NCI-H1417 (cell line): Measurements from ENCODE around the gene AKT3.
"Not testable (repeated sequence)": the region's sequence is repeated elsewhere in the genome, so short reads cannot be mapped to it uniquely, and the experiment has no call there.

Experiments
- DNase-seq, 3 experiments: peaks; one replicate each; lab custom pipeline; 2025; lab: John Stamatoyannopoulos, UW

Gene AKT3

GRCh38 chr1:243841507-243841906 lies 8.5 kb downstream of the AKT3 start:
- DNase-seq, result no peak

DNA sequence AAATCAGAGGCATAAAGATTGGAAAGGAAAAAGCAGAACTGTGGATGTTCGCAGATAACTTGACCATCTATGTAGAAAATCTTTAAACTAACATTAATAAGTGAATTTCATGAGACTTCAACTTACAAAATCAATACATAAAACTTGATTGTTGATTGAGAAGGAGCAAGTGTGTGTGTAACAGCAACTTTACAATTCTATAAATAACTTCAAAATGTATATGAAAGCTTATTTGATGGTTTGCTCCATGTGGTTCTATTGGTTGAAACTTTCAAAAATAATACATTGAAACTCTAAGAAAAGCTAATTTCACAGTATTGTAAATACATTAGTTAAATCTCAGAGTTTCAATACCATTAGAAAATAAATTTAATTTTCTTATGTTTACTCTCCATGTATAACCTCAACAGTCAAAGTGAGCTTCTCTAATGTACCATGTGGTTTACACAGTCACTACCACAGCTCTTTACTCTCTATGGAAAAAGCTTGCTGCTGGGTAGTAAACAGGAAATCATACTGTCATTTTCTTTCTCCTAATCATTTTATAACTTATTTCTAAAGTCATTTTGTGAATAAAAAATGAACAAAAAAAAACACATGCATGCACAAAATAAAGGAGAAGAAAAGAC lies 12.0 kb downstream of the AKT3 start:
- no peak for DNase-seq

GRCh38 chr1:243834130-243834529 lies 15.9 kb downstream of the AKT3 start:
- DNase-seq, result no peak

- DNase-seq, result no peak
These were observed 18.6 kb downstream of the AKT3 start for GRCh38 chr1:243831463-243831862.

DNA sequence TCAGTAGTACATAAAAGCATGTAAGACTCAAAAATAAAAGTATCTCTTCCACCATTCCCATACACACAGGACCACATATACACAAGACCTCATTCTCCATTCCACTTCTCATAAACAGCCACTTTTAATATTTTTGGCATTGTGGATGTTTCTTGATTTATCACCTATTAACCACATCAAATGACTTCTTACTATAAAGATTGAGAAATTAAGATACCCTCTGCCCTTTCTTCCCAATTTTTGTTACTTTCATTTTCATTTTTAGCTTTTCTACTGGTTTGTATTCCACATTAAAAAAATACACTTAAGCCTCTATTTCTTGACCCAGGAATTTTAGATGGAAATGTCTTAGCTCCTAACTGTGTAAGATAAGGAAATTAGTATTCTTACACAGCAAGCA lies 22.8 kb downstream of the AKT3 start:
- DNase-seq, result no peak

GRCh38 chr1:243824907-243825306 lies 25.1 kb downstream of the AKT3 start:
- DNase-seq, result not testable (repeated sequence)

- DNase-seq, result no peak
These were observed 28.8 kb downstream of the AKT3 start for GRCh38 chr1:243821177-243821680.

DNA sequence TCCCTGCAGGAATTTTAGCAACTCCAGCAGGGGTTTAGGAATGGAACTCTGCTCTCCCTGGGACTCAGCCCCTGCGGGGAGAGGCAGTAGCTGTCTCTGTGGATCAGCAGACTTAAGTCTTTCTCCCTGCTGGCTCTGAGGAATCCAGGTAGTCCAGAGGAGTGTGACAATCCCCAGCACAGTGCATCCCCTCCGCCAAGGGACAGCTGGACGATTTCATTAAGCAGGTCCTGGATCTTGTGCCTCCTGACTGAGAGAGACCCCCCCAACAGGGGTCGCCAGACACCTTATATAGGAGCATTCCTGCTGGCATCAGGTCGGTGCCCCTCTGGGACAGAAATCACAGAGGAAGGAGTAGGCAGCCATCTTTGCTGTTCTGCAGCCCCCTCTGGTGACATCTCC lies 30.6 kb downstream of the AKT3 start:
- DNase-seq, result no peak

DNA sequence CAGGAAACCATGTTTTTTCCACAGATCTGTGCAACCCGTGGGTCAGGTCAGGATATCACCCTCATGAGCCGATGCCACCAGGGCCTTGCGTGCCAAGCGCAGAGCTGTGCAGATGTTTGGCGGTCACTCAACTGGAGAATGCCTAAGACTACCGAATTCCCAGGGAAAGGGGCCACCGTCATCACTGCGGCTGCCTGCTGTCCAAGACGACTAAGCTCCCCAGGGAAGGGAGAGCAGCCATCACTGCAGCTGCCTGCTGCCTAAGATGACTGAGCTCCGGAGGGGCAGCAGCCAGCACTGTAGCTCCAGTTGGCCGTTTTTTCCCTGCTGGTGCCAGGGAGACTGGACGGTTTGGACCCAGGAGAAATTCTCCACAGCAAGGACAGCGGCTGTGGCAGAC lies 31.1 kb downstream of the AKT3 start:
- no peak for DNase-seq

- no peak for DNase-seq
These were observed 35.3 kb downstream of the AKT3 start for GRCh38 chr1:243814718-243815117.

DNA sequence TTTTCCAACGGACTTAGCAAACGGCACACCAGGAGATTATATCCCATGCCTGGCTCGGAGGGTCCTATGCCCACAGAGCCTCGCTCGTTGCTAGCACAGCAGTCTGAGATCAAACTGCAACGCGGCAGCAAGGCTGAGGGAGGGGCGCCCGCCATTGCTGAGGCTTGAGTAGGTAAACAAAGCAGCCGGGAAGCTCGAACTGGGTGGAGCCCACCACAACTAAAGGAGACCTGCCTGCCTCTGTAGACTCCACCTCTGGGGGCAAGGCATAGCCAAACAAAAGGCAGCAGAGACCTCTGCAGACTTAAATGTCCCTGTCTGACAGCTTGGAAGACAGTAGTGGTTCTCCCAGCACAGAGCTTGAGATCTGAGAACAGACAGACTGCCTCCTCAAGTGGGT lies 42.7 kb downstream of the AKT3 start:
- not testable (repeated sequence) for DNase-seq

DNA sequence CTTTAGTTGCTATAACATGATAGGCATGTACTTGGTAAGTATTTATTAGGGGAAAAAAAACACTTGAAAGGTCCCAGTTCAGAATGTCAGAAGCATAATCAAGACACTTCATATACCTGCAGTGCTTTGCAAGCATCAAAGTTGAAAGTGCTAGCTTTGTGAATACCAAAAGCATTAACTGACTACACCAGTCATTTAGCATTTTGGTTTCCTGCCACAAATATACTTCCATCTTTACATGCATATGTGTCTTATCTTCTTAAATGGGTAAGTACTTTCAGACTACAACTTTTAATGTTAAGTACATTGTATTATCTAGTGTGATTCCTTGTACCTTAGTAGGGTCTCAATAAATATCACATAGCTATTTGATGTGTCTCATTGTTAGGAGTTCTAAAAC lies 43.7 kb downstream of the AKT3 start:
- DNase-seq, result no peak

GRCh38 chr1:243802736-243803135 lies 47.3 kb downstream of the AKT3 start:
- DNase-seq, result no peak

DNA sequence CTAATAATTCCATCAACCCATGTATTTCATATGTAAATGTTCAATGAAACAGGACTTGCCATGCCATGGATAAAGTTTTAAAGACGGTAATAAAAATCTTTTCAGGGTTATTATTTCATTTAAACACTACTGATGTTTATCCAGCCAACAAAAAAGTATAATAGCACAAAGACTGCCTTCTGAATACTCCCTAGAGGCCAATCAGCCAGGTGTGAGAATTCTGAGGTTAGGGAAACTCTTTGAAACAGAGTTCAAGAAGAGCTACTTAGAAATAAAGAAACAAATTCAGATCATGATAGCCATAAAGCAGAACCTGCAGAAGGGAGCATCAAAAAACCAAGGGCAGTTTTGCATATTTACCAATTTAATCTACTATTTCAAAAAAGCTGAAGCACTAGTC lies 48.7 kb downstream of the AKT3 start:
- DNase-seq, result no peak

GRCh38 chr1:243799908-243800307 lies 50.1 kb downstream of the AKT3 start:
- DNase-seq, result no peak

GRCh38 chr1:243798726-243799125 lies 51.3 kb downstream of the AKT3 start:
- DNase-seq, result no peak

DNA sequence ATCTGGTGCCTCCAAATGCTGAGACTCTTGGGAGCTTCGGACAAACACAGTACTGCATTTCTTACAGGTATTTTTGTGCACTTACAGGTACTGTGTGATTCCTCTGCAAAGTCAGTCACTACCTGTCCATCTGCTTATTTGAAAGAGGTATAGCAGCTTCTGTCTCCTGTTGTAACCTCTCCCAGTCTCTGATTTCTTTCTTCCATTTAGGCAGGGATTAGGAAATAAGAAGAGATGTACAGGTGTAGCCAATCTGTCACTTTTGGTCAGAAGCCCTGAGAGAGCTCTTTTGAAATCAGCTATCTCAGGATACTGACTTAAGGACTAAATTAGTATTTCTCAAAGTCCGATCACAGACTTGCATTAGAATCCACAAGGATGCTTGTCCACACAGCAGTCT lies 54.0 kb downstream of the AKT3 start:
- DNase-seq, result no peak

DNA sequence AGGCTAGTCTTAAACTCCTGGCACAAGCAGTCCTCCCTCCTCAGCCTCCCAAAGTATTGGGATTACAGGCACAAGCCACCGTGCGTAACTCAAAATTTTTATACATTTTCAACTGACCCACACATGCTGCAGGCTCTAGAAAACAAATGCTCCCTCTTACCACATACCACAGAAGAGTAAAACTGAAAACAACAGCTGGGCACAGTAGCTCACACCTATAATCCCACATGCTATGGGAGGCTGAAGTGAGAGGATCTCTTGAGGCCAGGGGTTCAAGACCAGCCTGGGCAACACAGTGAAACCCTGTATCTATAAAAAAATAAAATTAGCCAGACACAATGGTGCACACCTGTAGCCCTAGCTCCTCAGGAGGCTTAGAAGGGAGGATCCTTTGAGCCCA lies 56.7 kb downstream of the AKT3 start:
- no peak for DNase-seq

- no peak for DNase-seq
These were observed 57.2 kb downstream of the AKT3 start for GRCh38 chr1:243792891-243793290.

DNA sequence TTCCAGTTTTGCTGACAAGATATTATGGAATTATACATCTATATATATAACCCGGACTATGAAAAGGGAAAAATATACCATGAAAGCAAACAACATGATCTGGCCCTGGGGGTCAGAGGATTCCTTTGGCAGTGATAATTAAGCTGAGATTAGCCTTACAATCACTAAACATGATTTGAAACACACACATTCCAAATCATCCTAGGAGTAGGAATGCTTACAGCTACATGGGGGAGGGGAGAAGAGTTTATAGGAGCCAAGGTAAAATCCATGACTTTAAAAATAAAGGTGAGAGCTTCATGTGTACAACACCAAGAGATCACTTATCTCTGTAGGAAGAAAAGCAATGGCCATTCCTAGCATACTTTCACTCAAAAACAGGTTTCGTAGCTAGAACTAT lies 57.6 kb downstream of the AKT3 start:
- DNase-seq, result no peak

DNA sequence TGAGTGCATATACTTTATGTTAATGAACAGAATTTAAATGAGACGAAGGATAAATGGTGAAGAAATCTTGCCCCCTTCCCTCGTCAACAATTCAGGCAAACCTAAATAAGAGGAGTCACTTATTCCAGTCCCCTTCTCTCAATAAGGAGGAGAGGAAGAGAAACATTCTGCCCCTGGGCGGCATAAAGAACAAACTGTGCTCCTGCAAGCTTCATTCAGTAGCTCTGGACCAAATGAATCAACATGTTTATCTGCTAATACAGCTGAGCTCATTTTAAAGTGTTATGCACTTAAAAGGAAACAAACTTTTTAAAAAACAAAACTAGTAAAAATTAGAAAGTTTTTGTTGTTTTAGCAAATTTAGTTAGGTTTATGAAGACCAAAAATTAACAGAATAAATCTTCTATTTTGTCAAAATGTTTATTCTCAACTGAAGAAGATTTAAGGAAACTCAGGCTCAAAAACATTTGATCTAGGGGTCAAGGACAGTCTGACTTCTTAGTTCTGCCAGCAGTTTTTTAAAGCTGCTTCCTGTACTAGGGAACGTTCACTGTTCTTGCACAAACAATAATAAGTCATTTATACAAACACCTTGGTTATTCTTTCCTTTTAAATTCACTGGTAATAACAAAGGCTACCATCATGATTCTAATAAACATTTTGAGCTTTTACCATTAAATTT lies 58.3 kb downstream of the AKT3 start:
- DNase-seq, result no peak

GRCh38 chr1:243790404-243790803 lies 59.6 kb downstream of the AKT3 start:
- no peak for DNase-seq

GRCh38 chr1:243786531-243786930 lies 63.5 kb downstream of the AKT3 start:
- no peak for DNase-seq

- no peak for DNase-seq
These were observed 65.5 kb downstream of the AKT3 start for GRCh38 chr1:243784506-243784905.
